ENCODE results near the gene MOK. TPM values are rescaled to one million over a fixed set of nuclear protein-coding genes. Genes with fewer than 3 reads are reported as not detected.

MOK gene
- polyA plus RNA-seq, 1 donor from 2014 or later, result 63.6 TPM

DNA sequence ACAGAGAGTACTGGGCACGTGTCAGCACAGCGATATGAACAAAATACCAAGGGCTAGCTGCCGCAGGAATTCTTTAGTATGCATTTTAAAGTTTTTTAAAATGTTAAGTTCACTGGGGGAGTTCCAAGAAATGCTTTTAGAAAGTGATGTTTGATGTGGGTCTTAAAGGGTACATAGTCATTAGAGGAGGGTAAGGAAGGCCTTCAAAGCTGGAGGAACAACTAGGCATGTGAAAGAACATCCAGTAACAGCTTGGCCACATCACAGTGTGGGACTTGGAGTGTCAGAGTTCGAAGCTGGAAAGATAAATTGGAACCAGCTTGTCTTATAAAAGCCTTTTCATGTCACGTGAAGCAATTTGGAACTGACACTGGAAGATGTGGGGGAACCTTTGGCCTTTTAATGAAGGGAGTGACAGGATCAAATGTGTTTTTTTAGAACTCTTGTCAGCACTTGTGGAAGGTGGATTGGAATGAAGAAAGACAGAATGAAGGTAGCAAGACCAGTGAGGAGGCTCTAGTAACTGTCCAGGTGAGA lies 107.6 kb downstream of the MOK start:
- Histone ChIP-seq H3K27ac (ENCODE audit: low read length) (no peak overlapping the region), H3K9me2 (ENCODE audit: insufficient read depth, low read length) (no peaks in the 10 kb centered on the region), H3K79me2 (replicated peaks; ENCODE audit: insufficient read depth, low read length) (peaks cover 6% of the 10 kb centered on the region), H3K9ac (ENCODE audit: low read length) (no peak overlapping the region), H3K9me3 (ENCODE audit: low read length) (no peaks in the 10 kb centered on the region), H3F3A (ENCODE audit: insufficient read depth, low read length, poor library complexity, severe bottlenecking) (no peaks in the 10 kb centered on the region), H3K36me3 (ENCODE audit: insufficient read depth, low read length) (no peaks in the 10 kb centered on the region), H4K20me1 (ENCODE audit: insufficient read depth) (peaks cover 4% of the 10 kb centered on the region), H3K27me3 (ENCODE audit: insufficient read depth, low read depth, low read length) (no peaks in the 10 kb centered on the region), H3K4me3 (ENCODE audit: low read length) (no peak overlapping the region), H2AFZ (ENCODE audit: low read depth, low read length) (no peak overlapping the region), H3K4me2 (ENCODE audit: low read length) (no peak overlapping the region)
- TF ChIP-seq POLR2AphosphoS5 (IDR thresholded peaks at IDR 0.05) (no peak), TAF1 (IDR thresholded peaks at IDR 0.05; ENCODE audit: low read depth) (no peak), EZH2 (IDR thresholded peaks at IDR 0.05; ENCODE audit: borderline replicate concordance, insufficient read depth, low read length, poor library complexity, severe bottlenecking) (no peak), SMC3 (conservative IDR thresholded peaks at IDR 0.05; ENCODE audit: poor library complexity) (no peak), RAD21 (conservative IDR thresholded peaks at IDR 0.05) (no peak), EP300 (conservative IDR thresholded peaks at IDR 0.05; ENCODE audit: poor library complexity, severe bottlenecking) (no peak), MXI1 (conservative IDR thresholded peaks at IDR 0.05; ENCODE audit: poor library complexity, severe bottlenecking) (no peak)
- TF ChIP-seq, protein P1, sequence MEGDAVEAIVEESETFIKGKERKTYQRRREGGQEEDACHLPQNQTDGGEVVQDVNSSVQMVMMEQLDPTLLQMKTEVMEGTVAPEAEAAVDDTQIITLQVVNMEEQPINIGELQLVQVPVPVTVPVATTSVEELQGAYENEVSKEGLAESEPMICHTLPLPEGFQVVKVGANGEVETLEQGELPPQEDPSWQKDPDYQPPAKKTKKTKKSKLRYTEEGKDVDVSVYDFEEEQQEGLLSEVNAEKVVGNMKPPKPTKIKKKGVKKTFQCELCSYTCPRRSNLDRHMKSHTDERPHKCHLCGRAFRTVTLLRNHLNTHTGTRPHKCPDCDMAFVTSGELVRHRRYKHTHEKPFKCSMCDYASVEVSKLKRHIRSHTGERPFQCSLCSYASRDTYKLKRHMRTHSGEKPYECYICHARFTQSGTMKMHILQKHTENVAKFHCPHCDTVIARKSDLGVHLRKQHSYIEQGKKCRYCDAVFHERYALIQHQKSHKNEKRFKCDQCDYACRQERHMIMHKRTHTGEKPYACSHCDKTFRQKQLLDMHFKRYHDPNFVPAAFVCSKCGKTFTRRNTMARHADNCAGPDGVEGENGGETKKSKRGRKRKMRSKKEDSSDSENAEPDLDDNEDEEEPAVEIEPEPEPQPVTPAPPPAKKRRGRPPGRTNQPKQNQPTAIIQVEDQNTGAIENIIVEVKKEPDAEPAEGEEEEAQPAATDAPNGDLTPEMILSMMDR (IDR thresholded peaks at IDR 0.05; ENCODE audit: poor library complexity, severe bottlenecking), result no peak
- TF ChIP-seq, protein P2, sequence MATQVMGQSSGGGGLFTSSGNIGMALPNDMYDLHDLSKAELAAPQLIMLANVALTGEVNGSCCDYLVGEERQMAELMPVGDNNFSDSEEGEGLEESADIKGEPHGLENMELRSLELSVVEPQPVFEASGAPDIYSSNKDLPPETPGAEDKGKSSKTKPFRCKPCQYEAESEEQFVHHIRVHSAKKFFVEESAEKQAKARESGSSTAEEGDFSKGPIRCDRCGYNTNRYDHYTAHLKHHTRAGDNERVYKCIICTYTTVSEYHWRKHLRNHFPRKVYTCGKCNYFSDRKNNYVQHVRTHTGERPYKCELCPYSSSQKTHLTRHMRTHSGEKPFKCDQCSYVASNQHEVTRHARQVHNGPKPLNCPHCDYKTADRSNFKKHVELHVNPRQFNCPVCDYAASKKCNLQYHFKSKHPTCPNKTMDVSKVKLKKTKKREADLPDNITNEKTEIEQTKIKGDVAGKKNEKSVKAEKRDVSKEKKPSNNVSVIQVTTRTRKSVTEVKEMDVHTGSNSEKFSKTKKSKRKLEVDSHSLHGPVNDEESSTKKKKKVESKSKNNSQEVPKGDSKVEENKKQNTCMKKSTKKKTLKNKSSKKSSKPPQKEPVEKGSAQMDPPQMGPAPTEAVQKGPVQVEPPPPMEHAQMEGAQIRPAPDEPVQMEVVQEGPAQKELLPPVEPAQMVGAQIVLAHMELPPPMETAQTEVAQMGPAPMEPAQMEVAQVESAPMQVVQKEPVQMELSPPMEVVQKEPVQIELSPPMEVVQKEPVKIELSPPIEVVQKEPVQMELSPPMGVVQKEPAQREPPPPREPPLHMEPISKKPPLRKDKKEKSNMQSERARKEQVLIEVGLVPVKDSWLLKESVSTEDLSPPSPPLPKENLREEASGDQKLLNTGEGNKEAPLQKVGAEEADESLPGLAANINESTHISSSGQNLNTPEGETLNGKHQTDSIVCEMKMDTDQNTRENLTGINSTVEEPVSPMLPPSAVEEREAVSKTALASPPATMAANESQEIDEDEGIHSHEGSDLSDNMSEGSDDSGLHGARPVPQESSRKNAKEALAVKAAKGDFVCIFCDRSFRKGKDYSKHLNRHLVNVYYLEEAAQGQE (IDR thresholded peaks at IDR 0.05; ENCODE audit: borderline replicate concordance), result no peak

DNA sequence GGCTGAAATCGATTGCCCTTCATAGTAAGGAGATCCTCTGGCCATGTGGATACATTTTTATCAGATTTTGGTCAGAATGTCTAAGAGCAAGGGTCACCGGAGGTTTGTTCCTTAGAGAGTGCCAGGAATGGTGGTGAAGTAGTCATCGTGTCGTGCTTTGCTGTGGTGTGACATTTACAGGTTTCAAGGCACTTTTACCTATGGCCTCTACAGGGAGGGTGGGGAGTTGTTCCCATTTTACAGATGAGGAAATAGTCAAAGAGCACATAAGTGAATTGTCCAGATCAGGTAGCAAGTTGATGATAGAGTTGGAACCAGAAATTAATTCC lies 108.1 kb downstream of the MOK start:
- Histone ChIP-seq H3K4me3 (ENCODE audit: low read length) (no peak overlapping the region), H3K27me3 (ENCODE audit: insufficient read depth, low read depth, low read length) (no peaks in the 10 kb centered on the region), H3K79me2 (replicated peaks; ENCODE audit: insufficient read depth, low read length) (peaks cover 6% of the 10 kb centered on the region), H3K9me2 (ENCODE audit: insufficient read depth, low read length) (no peaks in the 10 kb centered on the region), H3K27ac (ENCODE audit: low read length) (no peak overlapping the region), H3K36me3 (ENCODE audit: insufficient read depth, low read length) (no peaks in the 10 kb centered on the region), H3K4me2 (ENCODE audit: low read length) (no peak overlapping the region), H2AFZ (ENCODE audit: low read depth, low read length) (no peak overlapping the region), H3K9me3 (ENCODE audit: low read length) (no peaks in the 10 kb centered on the region), H4K20me1 (ENCODE audit: insufficient read depth) (peaks cover 4% of the 10 kb centered on the region), H3F3A (ENCODE audit: insufficient read depth, low read length, poor library complexity, severe bottlenecking) (no peaks in the 10 kb centered on the region), H3K9ac (ENCODE audit: low read length) (no peak overlapping the region)
- TF ChIP-seq, protein P2 (IDR thresholded peaks at IDR 0.05; ENCODE audit: borderline replicate concordance), result no peak
- TF ChIP-seq SMC3 (conservative IDR thresholded peaks at IDR 0.05; ENCODE audit: poor library complexity) (no peak), MXI1 (conservative IDR thresholded peaks at IDR 0.05; ENCODE audit: poor library complexity, severe bottlenecking) (no peak), POLR2AphosphoS5 (IDR thresholded peaks at IDR 0.05) (no peak), EP300 (conservative IDR thresholded peaks at IDR 0.05; ENCODE audit: poor library complexity, severe bottlenecking) (no peak), EZH2 (IDR thresholded peaks at IDR 0.05; ENCODE audit: borderline replicate concordance, insufficient read depth, low read length, poor library complexity, severe bottlenecking) (no peak)
- TF ChIP-seq, protein P1 (IDR thresholded peaks at IDR 0.05; ENCODE audit: poor library complexity, severe bottlenecking), result no peak

Measured in neural cell (in vitro differentiated cells).